ENCODE data around the gene KIRREL1.

GRCh38 chr1:158119976-158120653, 126.7 kb downstream of the KIRREL1 start:
- TF ChIP-seq TAF1 (IDR thresholded peaks at IDR 0.05; ENCODE audit: low read depth, low read length) (no peak), POLR2AphosphoS5 (IDR thresholded peaks at IDR 0.05; ENCODE audit: low read depth, low read length) (no peak), POU2F2 (IDR thresholded peaks at IDR 0.05; ENCODE audit: low read depth, low read length) (no peak)
